HG03342 (cell line): Measurements from ENCODE around the gene LMBRD2.
A peak's percentile ranks its signal among the peaks of the same experiment; 100 is the strongest.
"Not testable (repeated sequence)": the region's sequence is repeated elsewhere in the genome, so short reads cannot be mapped to it uniquely, and the experiment has no call there.

Experiments
- ATAC-seq: cut with Tn5 transposase; IDR thresholded peaks from one replicate; pipeline ENCODE4 v1.9.1; 2021; ENCODE audit warnings: mild to moderate bottlenecking, moderate library complexity; ENCODE audit not compliant: unreplicated experiment

LMBRD2 gene

GRCh38 chr5:36162810-36163486 is 11.3 kb upstream of the LMBRD2 start:
- ATAC-seq: no peak

GRCh38 chr5:36161361-36161760 is 9.7 kb upstream of the LMBRD2 start:
- ATAC-seq: no peak

- ATAC-seq: no peak
These were observed 8.9 kb upstream of the LMBRD2 start for GRCh38 chr5:36160617-36161016.

- no peak for ATAC-seq
These were observed 6.5 kb upstream of the LMBRD2 start for GRCh38 chr5:36158144-36158543.

- no peak for ATAC-seq
These were observed 4.9 kb upstream of the LMBRD2 start for GRCh38 chr5:36156619-36157018.

- no peak for ATAC-seq
These were observed 4.5 kb upstream of the LMBRD2 start for GRCh38 chr5:36156121-36156601.

- ATAC-seq: no peak
These were observed 3.6 kb upstream of the LMBRD2 start for GRCh38 chr5:36155291-36155690.

GRCh38 chr5:36153726-36154125 is 2.0 kb upstream of the LMBRD2 start:
- ATAC-seq: no peak

GRCh38 chr5:36153298-36153677 is 1.6 kb upstream of the LMBRD2 start:
- no peak for ATAC-seq

GRCh38 chr5:36152324-36153297 is 924 bp upstream of the LMBRD2 start:
- no peak for ATAC-seq

- ATAC-seq: peak; percentile 35
These were observed 832 bp downstream of the LMBRD2 start for GRCh38 chr5:36150676-36151433.

- ATAC-seq: no peak
These were observed 4.0 kb downstream of the LMBRD2 start for GRCh38 chr5:36147681-36148080.

- ATAC-seq: no peak
These were observed 5.3 kb downstream of the LMBRD2 start for GRCh38 chr5:36146390-36146789.

GRCh38 chr5:36145311-36145710 is 6.4 kb downstream of the LMBRD2 start:
- no peak for ATAC-seq

GRCh38 chr5:36138900-36139683 is 12.6 kb downstream of the LMBRD2 start:
- no peak for ATAC-seq

- ATAC-seq: no peak
These were observed 15.1 kb downstream of the LMBRD2 start for GRCh38 chr5:36136581-36136980.

- no peak for ATAC-seq
These were observed 15.7 kb downstream of the LMBRD2 start for GRCh38 chr5:36135988-36136387.

GRCh38 chr5:36133009-36133408 is 18.7 kb downstream of the LMBRD2 start:
- ATAC-seq: not testable (repeated sequence)

- ATAC-seq: not testable (repeated sequence)
These were observed 22.0 kb downstream of the LMBRD2 start for GRCh38 chr5:36129666-36130065.

GRCh38 chr5:36128795-36129194 is 22.9 kb downstream of the LMBRD2 start:
- ATAC-seq: no peak
